GM21447 (cell line): Measurements from ENCODE around the gene PTPRA.
"Not testable (repeated sequence)": the region's sequence is repeated elsewhere in the genome, so short reads cannot be mapped to it uniquely, and the experiment has no call there.

ENCODE experiments used
- ATAC-seq: cut with Tn5 transposase; IDR thresholded peaks from one replicate; pipeline ENCODE4 v1.9.1; 2021; ENCODE audit not compliant: unreplicated experiment

The PTPRA gene

GRCh38 chr20:3039426-3039825 lies 166.1 kb downstream of the PTPRA start:
- no peak for ATAC-seq

GRCh38 chr20:3040086-3040485 lies 166.8 kb downstream of the PTPRA start:
- no peak for ATAC-seq

GRCh38 chr20:3041854-3042409 lies 168.7 kb downstream of the PTPRA start:
- ATAC-seq, result no peak

- ATAC-seq, result no peak
These were observed 169.3 kb downstream of the PTPRA start for GRCh38 chr20:3042625-3043024.

- ATAC-seq, result no peak
These were observed 170.0 kb downstream of the PTPRA start, which contains the start of gene GNRH2 for GRCh38 chr20:3043322-3043721. Gene GNRH2, plus strand, starts transcription at chr20:3043622. Its CDS starts 793 bp downstream, at chr20:3044415.

GRCh38 chr20:3044336-3044965 lies 171.2 kb downstream of the PTPRA start:
- no peak for ATAC-seq

- peak; percentile 45 for ATAC-seq
These were observed 171.9 kb downstream of the PTPRA start for GRCh38 chr20:3045042-3045815.

GRCh38 chr20:3045816-3046676 lies 172.8 kb downstream of the PTPRA start, which contains the start of gene MRPS26:
Gene MRPS26, plus strand, starts transcription at chr20:3046052. Its CDS starts 17 bp downstream, at chr20:3046069.
- peak; percentile 85 for ATAC-seq

GRCh38 chr20:3046677-3047462 lies 173.6 kb downstream of the PTPRA start:
- peak; percentile 4 for ATAC-seq

- no peak for ATAC-seq
These were observed 174.5 kb downstream of the PTPRA start for GRCh38 chr20:3047486-3048419.

- ATAC-seq, result no peak
These were observed 178.2 kb downstream of the PTPRA start for GRCh38 chr20:3051385-3052019.

- no peak for ATAC-seq
These were observed 186.2 kb downstream of the PTPRA start for GRCh38 chr20:3059489-3059888.

GRCh38 chr20:3064119-3064518 lies 190.8 kb downstream of the PTPRA start:
- ATAC-seq, result not testable (repeated sequence)

- ATAC-seq, result peak; percentile 48
These were observed 194.1 kb downstream of the PTPRA start for GRCh38 chr20:3067139-3068014.

- peak; percentile 63 for ATAC-seq
These were observed 194.8 kb downstream of the PTPRA start for GRCh38 chr20:3068075-3068474.

GRCh38 chr20:3068986-3069900 lies 196.0 kb downstream of the PTPRA start:
- ATAC-seq, result no peak

- ATAC-seq, result no peak
These were observed 197.4 kb downstream of the PTPRA start for GRCh38 chr20:3070725-3071124.
